ENCODE data around the gene PPP1R17.

Gene PPP1R17

GRCh38 chr7:31648880-31649279, 38.1 kb upstream of the PPP1R17 start:
- Histone ChIP-seq H3K56ac (ENCODE audit: low read length) (no peak overlapping the region), H2BK15ac (replicated peaks; ENCODE audit: low read depth) (no peak overlapping the region), H2BK120ac (ENCODE audit: low read depth, low read length) (no peak overlapping the region), H3K4ac (ENCODE audit: low read depth, low read length) (no peak overlapping the region), H3K4me3 (ENCODE audit: low read length) (no peak overlapping the region), H3K36me3 (ENCODE audit: control insufficient read depth, insufficient read depth, low read length) (no peaks in the 10 kb centered on the region), H3K4me1 (ENCODE audit: control insufficient read depth, low read depth, low read length) (peaks cover 6% of the 10 kb centered on the region), H4K8ac (ENCODE audit: low read depth, low read length) (no peak overlapping the region), H3K9ac (ENCODE audit: low read length) (no peak overlapping the region), H3K4me2 (ENCODE audit: low read length) (no peak overlapping the region), H3K23ac (ENCODE audit: low read length) (no peak overlapping the region), H4K5ac (ENCODE audit: low read length) (no peak overlapping the region), H2AK5ac (ENCODE audit: low read length) (no peak overlapping the region), H3K18ac (ENCODE audit: low read length) (no peak overlapping the region), H3K27ac (ENCODE audit: low read depth, low read length) (no peak overlapping the region), H3K27me3 (ENCODE audit: insufficient read depth, low read length, poor library complexity) (no peaks in the 10 kb centered on the region), H3K79me1 (ENCODE audit: low read length) (no peaks in the 10 kb centered on the region), H3K79me2 (ENCODE audit: control insufficient read depth, insufficient read depth, low read length) (no peaks in the 10 kb centered on the region), H2BK5ac (ENCODE audit: low read length) (no peak overlapping the region)
- WGBS (ENCODE audit: extremely low coverage, insufficient coverage, low lambda C conversion rate) = no CpG with 5 or more reads among the region's 4 CpGs
- DNase-seq = no peak

GRCh38 chr7:31651234-31652062, 35.6 kb upstream of the PPP1R17 start:
- no peak overlapping the region for H3K27ac ChIP-seq (ENCODE audit: low read depth, low read length)
- no peak overlapping the region for H4K8ac ChIP-seq (ENCODE audit: low read depth, low read length)
- no CpG with 5 or more reads among the region's 7 CpGs for WGBS (ENCODE audit: extremely low coverage, insufficient coverage, low lambda C conversion rate)
- H2BK5ac ChIP-seq (ENCODE audit: low read length) = no peak overlapping the region
- no peak overlapping the region for H2BK15ac ChIP-seq (replicated peaks; ENCODE audit: low read depth)
- H3K4me1 ChIP-seq (ENCODE audit: control insufficient read depth, low read depth, low read length) = peaks cover 6% of the 10 kb centered on the region
- peak; percentile 16 for DNase-seq
- no peak overlapping the region for H3K23ac ChIP-seq (ENCODE audit: low read length)
- no peak overlapping the region for H2AK5ac ChIP-seq (ENCODE audit: low read length)
- no peaks in the 10 kb centered on the region for H3K79me1 ChIP-seq (ENCODE audit: low read length)
- no peaks in the 10 kb centered on the region for H3K36me3 ChIP-seq (ENCODE audit: control insufficient read depth, insufficient read depth, low read length)
- H3K18ac ChIP-seq (ENCODE audit: low read length) = no peak overlapping the region
- H3K27me3 ChIP-seq (ENCODE audit: insufficient read depth, low read length, poor library complexity) = no peaks in the 10 kb centered on the region
- H3K4me2 ChIP-seq (ENCODE audit: low read length) = no peak overlapping the region
- H3K56ac ChIP-seq (ENCODE audit: low read length) = no peak overlapping the region
- H3K4ac ChIP-seq (ENCODE audit: low read depth, low read length) = no peak overlapping the region
- no peaks in the 10 kb centered on the region for H3K79me2 ChIP-seq (ENCODE audit: control insufficient read depth, insufficient read depth, low read length)
- no peak overlapping the region for H2BK120ac ChIP-seq (ENCODE audit: low read depth, low read length)
- H3K4me3 ChIP-seq (ENCODE audit: low read length) = no peak overlapping the region
- no peak overlapping the region for H4K5ac ChIP-seq (ENCODE audit: low read length)
- no peak overlapping the region for H3K9ac ChIP-seq (ENCODE audit: low read length)

GRCh38 chr7:31652063-31652326, 35.0 kb upstream of the PPP1R17 start:
- Histone ChIP-seq H3K23ac (ENCODE audit: low read length) (no peak overlapping the region), H3K4me1 (ENCODE audit: control insufficient read depth, low read depth, low read length) (peaks cover 6% of the 10 kb centered on the region), H3K9ac (ENCODE audit: low read length) (no peak overlapping the region), H3K27ac (ENCODE audit: low read depth, low read length) (no peak overlapping the region), H2BK15ac (replicated peaks; ENCODE audit: low read depth) (no peak overlapping the region), H3K4me3 (ENCODE audit: low read length) (no peak overlapping the region), H4K5ac (ENCODE audit: low read length) (no peak overlapping the region), H2AK5ac (ENCODE audit: low read length) (no peak overlapping the region), H2BK120ac (ENCODE audit: low read depth, low read length) (no peak overlapping the region), H2BK5ac (ENCODE audit: low read length) (no peak overlapping the region), H3K27me3 (ENCODE audit: insufficient read depth, low read length, poor library complexity) (no peaks in the 10 kb centered on the region), H3K18ac (ENCODE audit: low read length) (no peak overlapping the region), H4K8ac (ENCODE audit: low read depth, low read length) (no peak overlapping the region), H3K4me2 (ENCODE audit: low read length) (no peak overlapping the region), H3K36me3 (ENCODE audit: control insufficient read depth, insufficient read depth, low read length) (no peaks in the 10 kb centered on the region), H3K79me2 (ENCODE audit: control insufficient read depth, insufficient read depth, low read length) (no peaks in the 10 kb centered on the region), H3K79me1 (ENCODE audit: low read length) (no peaks in the 10 kb centered on the region), H3K4ac (ENCODE audit: low read depth, low read length) (no peak overlapping the region), H3K56ac (ENCODE audit: low read length) (no peak overlapping the region)
- no peak for DNase-seq

GRCh38 chr7:31663072-31663471, 23.9 kb upstream of the PPP1R17 start:
- H3K18ac ChIP-seq (ENCODE audit: low read length) = peak overlapping the region; percentile 39
- no peak overlapping the region for H4K5ac ChIP-seq (ENCODE audit: low read length)
- no peak overlapping the region for H3K4me2 ChIP-seq (ENCODE audit: low read length)
- H2BK15ac ChIP-seq (replicated peaks; ENCODE audit: low read depth) = no peak overlapping the region
- no peak overlapping the region for H3K9ac ChIP-seq (ENCODE audit: low read length)
- H3K23ac ChIP-seq (ENCODE audit: low read length) = no peak overlapping the region
- no peak overlapping the region for H3K4me3 ChIP-seq (ENCODE audit: low read length)
- H3K27ac ChIP-seq (ENCODE audit: low read depth, low read length) = no peak overlapping the region
- H3K79me2 ChIP-seq (ENCODE audit: control insufficient read depth, insufficient read depth, low read length) = no peaks in the 10 kb centered on the region
- H3K56ac ChIP-seq (ENCODE audit: low read length) = no peak overlapping the region
- no peaks in the 10 kb centered on the region for H3K36me3 ChIP-seq (ENCODE audit: control insufficient read depth, insufficient read depth, low read length)
- no peak overlapping the region for H2BK120ac ChIP-seq (ENCODE audit: low read depth, low read length)
- H3K79me1 ChIP-seq (ENCODE audit: low read length) = no peaks in the 10 kb centered on the region
- WGBS (ENCODE audit: extremely low coverage, insufficient coverage, low lambda C conversion rate) = no CpG with 5 or more reads among the region's 5 CpGs
- no peak overlapping the region for H4K8ac ChIP-seq (ENCODE audit: low read depth, low read length)
- H3K27me3 ChIP-seq (ENCODE audit: insufficient read depth, low read length, poor library complexity) = no peaks in the 10 kb centered on the region
- no peaks in the 10 kb centered on the region for H3K4me1 ChIP-seq (ENCODE audit: control insufficient read depth, low read depth, low read length)
- no peak overlapping the region for H3K4ac ChIP-seq (ENCODE audit: low read depth, low read length)
- no peak overlapping the region for H2AK5ac ChIP-seq (ENCODE audit: low read length)
- DNase-seq = peak; percentile 88
- no peak overlapping the region for H2BK5ac ChIP-seq (ENCODE audit: low read length)

GRCh38 chr7:31664890-31665289, 22.1 kb upstream of the PPP1R17 start:
- no peak overlapping the region for H3K9ac ChIP-seq (ENCODE audit: low read length)
- no peaks in the 10 kb centered on the region for H3K79me1 ChIP-seq (ENCODE audit: low read length)
- no peak for DNase-seq
- H2BK120ac ChIP-seq (ENCODE audit: low read depth, low read length) = no peak overlapping the region
- no peak overlapping the region for H2BK5ac ChIP-seq (ENCODE audit: low read length)
- H4K8ac ChIP-seq (ENCODE audit: low read depth, low read length) = no peak overlapping the region
- H3K4me1 ChIP-seq (ENCODE audit: control insufficient read depth, low read depth, low read length) = no peaks in the 10 kb centered on the region
- H3K79me2 ChIP-seq (ENCODE audit: control insufficient read depth, insufficient read depth, low read length) = no peaks in the 10 kb centered on the region
- no peak overlapping the region for H3K4me2 ChIP-seq (ENCODE audit: low read length)
- no peaks in the 10 kb centered on the region for H3K27me3 ChIP-seq (ENCODE audit: insufficient read depth, low read length, poor library complexity)
- no peak overlapping the region for H2BK15ac ChIP-seq (replicated peaks; ENCODE audit: low read depth)
- no peak overlapping the region for H3K18ac ChIP-seq (ENCODE audit: low read length)
- H3K27ac ChIP-seq (ENCODE audit: low read depth, low read length) = no peak overlapping the region
- H2AK5ac ChIP-seq (ENCODE audit: low read length) = no peak overlapping the region
- H3K56ac ChIP-seq (ENCODE audit: low read length) = no peak overlapping the region
- no peak overlapping the region for H3K4ac ChIP-seq (ENCODE audit: low read depth, low read length)
- H3K36me3 ChIP-seq (ENCODE audit: control insufficient read depth, insufficient read depth, low read length) = no peaks in the 10 kb centered on the region
- no peak overlapping the region for H3K23ac ChIP-seq (ENCODE audit: low read length)
- no peak overlapping the region for H4K5ac ChIP-seq (ENCODE audit: low read length)
- no peak overlapping the region for H3K4me3 ChIP-seq (ENCODE audit: low read length)

- H2BK120ac ChIP-seq (ENCODE audit: low read depth, low read length) = no peak overlapping the region
- H3K56ac ChIP-seq (ENCODE audit: low read length) = no peak overlapping the region
- no peak overlapping the region for H2BK15ac ChIP-seq (replicated peaks; ENCODE audit: low read depth)
- H3K9ac ChIP-seq (ENCODE audit: low read length) = no peak overlapping the region
- no peaks in the 10 kb centered on the region for H3K27me3 ChIP-seq (ENCODE audit: insufficient read depth, low read length, poor library complexity)
- H3K4ac ChIP-seq (ENCODE audit: low read depth, low read length) = no peak overlapping the region
- H3K23ac ChIP-seq (ENCODE audit: low read length) = no peak overlapping the region
- no CpG with 5 or more reads among the region's 1 CpG for WGBS (ENCODE audit: extremely low coverage, insufficient coverage, low lambda C conversion rate)
- H3K79me1 ChIP-seq (ENCODE audit: low read length) = no peaks in the 10 kb centered on the region
- H3K4me1 ChIP-seq (ENCODE audit: control insufficient read depth, low read depth, low read length) = no peaks in the 10 kb centered on the region
- H3K79me2 ChIP-seq (ENCODE audit: control insufficient read depth, insufficient read depth, low read length) = no peaks in the 10 kb centered on the region
- H3K36me3 ChIP-seq (ENCODE audit: control insufficient read depth, insufficient read depth, low read length) = no peaks in the 10 kb centered on the region
- H4K5ac ChIP-seq (ENCODE audit: low read length) = no peak overlapping the region
- no peak overlapping the region for H2AK5ac ChIP-seq (ENCODE audit: low read length)
- DNase-seq = no peak
- no peak overlapping the region for H3K27ac ChIP-seq (ENCODE audit: low read depth, low read length)
- H2BK5ac ChIP-seq (ENCODE audit: low read length) = no peak overlapping the region
- H4K8ac ChIP-seq (ENCODE audit: low read depth, low read length) = no peak overlapping the region
- no peak overlapping the region for H3K4me3 ChIP-seq (ENCODE audit: low read length)
- H3K4me2 ChIP-seq (ENCODE audit: low read length) = no peak overlapping the region
- no peak overlapping the region for H3K18ac ChIP-seq (ENCODE audit: low read length)
Observed at GRCh38 chr7:31665546-31665945, 21.5 kb upstream of the PPP1R17 start.
